ENCODE measurements around the gene MRPL18.

GRCh38 chr6:159821122-159821521 lies 30.9 kb downstream of the MRPL18 start:
- TF ChIP-seq, protein P1, sequence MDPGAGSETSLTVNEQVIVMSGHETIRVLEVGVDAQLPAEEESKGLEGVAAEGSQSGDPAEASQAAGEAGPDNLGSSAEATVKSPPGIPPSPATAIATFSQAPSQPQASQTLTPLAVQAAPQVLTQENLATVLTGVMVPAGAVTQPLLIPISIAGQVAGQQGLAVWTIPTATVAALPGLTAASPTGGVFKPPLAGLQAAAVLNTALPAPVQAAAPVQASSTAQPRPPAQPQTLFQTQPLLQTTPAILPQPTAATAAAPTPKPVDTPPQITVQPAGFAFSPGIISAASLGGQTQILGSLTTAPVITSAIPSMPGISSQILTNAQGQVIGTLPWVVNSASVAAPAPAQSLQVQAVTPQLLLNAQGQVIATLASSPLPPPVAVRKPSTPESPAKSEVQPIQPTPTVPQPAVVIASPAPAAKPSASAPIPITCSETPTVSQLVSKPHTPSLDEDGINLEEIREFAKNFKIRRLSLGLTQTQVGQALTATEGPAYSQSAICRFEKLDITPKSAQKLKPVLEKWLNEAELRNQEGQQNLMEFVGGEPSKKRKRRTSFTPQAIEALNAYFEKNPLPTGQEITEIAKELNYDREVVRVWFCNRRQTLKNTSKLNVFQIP (CRISPR knock-in tag; IDR thresholded peaks at IDR 0.05; ENCODE audit: borderline replicate concordance, low read depth): no peak
- TF ChIP-seq ISL1 (CRISPR knock-in tag; IDR thresholded peaks at IDR 0.05) (no peak), SNAI2 (CRISPR knock-in tag; IDR thresholded peaks at IDR 0.05) (no peak), ZNF8 (CRISPR knock-in tag; IDR thresholded peaks at IDR 0.05) (no peak), CSDC2 (CRISPR knock-in tag; IDR thresholded peaks at IDR 0.05) (no peak), OSR1 (CRISPR knock-in tag; IDR thresholded peaks at IDR 0.05) (no peak), ZFP30 (CRISPR knock-in tag; IDR thresholded peaks at IDR 0.05) (no peak), PPARA (CRISPR knock-in tag; IDR thresholded peaks at IDR 0.05; ENCODE audit: borderline replicate concordance) (no peak)
- TF ChIP-seq, protein P2, sequence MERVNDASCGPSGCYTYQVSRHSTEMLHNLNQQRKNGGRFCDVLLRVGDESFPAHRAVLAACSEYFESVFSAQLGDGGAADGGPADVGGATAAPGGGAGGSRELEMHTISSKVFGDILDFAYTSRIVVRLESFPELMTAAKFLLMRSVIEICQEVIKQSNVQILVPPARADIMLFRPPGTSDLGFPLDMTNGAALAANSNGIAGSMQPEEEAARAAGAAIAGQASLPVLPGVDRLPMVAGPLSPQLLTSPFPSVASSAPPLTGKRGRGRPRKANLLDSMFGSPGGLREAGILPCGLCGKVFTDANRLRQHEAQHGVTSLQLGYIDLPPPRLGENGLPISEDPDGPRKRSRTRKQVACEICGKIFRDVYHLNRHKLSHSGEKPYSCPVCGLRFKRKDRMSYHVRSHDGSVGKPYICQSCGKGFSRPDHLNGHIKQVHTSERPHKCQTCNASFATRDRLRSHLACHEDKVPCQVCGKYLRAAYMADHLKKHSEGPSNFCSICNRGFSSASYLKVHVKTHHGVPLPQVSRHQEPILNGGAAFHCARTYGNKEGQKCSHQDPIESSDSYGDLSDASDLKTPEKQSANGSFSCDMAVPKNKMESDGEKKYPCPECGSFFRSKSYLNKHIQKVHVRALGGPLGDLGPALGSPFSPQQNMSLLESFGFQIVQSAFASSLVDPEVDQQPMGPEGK (CRISPR knock-in tag; IDR thresholded peaks at IDR 0.05; ENCODE audit: borderline replicate concordance): no peak

Measured in SK-N-SH treated with all-trans-retinoic acid at 6 μM for 48 hours (cell line).